GM10266 (cell line): ENCODE data around the gene TTC31.
A peak's percentile ranks its signal among the peaks of the same experiment; 100 is the strongest.

Source experiments
- DNase-seq: peaks from one replicate; pipeline ENCODE4 v3.0.0; 2012; ENCODE audit errors: extremely low spot score
- CTCF ChIP-seq: IDR thresholded peaks from 2 replicates; pipeline ENCODE4 v1.5.1; 2012; ENCODE audit warnings: mild to moderate bottlenecking, low read depth; ENCODE audit not compliant: control insufficient read depth, insufficient read depth; ENCODE audit errors: missing control alignments

Gene TTC31

GRCh38 chr2:74482801-74483674 lies at the start of gene TTC31, which contains the start of gene CCDC142:
TTC31 (plus strand) TSS chr2:74483081; CDS start chr2:74483096, 15 bp downstream.
CCDC142 (minus strand) TSS chr2:74482998; CDS start chr2:74482837, 161 bp downstream.
- DNase-seq: peak; percentile 93
- peak; percentile 96 for TF ChIP-seq CTCF

- no peak for TF ChIP-seq CTCF
- DNase-seq: no peak
Measured at GRCh38 chr2:74436111-74436805, 46.6 kb upstream of the TTC31 start.

- no peak for TF ChIP-seq CTCF
- DNase-seq: peak; percentile 68
Measured at GRCh38 chr2:74436848-74437695, 45.8 kb upstream of the TTC31 start.

- TF ChIP-seq CTCF: no peak
- DNase-seq: no peak
Measured at GRCh38 chr2:74438248-74438647, 44.6 kb upstream of the TTC31 start.

GRCh38 chr2:74439373-74439772 lies 43.5 kb upstream of the TTC31 start:
- no peak for DNase-seq
- TF ChIP-seq CTCF: no peak

GRCh38 chr2:74439803-74440377 lies 43.0 kb upstream of the TTC31 start:
- TF ChIP-seq CTCF: no peak
- no peak for DNase-seq
